ENCODE results near the gene IL1R1. TPM values are rescaled to one million over a fixed set of nuclear protein-coding genes. Genes with fewer than 3 reads are reported as not detected.

The IL1R1 gene
- total and polyA plus RNA-seq, 2 of the 4 experiments (the other 2 are of a cell fraction), result 6.5 to 13.8 TPM

- intact Hi-C loops (cut with micrococcal nuclease), result loop anchor here (1.0 kb wide), 1 partner anchor 7 kb away; no protein-coding TSS in a partner anchor
- H3K4me3 ChIP-seq (ENCODE audit: insufficient read depth, low read depth, low read length), result no peak overlapping the region
- WGBS, 2 experiments (ENCODE audit: extremely low coverage in 2 of 2, insufficient read length in 1 of 2), result 45% methylated on average over 2 of the region's 5 CpGs; no CpG with 5 or more reads in 1 of the 2 experiments
These were observed 27.6 kb upstream of the IL1R1 start for GRCh38 chr2:102114851-102115497.

More at GRCh38 chr2:102114851-102115497, 27.6 kb upstream of the IL1R1 start:
- H3K18ac ChIP-seq (ENCODE audit: low read depth, low read length), result peak overlapping the region; percentile 19
- H3K4me1 ChIP-seq (ENCODE audit: control insufficient read depth, insufficient read depth, low read length), result peaks cover 29% of the 10 kb centered on the region
- peak overlapping the region; percentile 56 for H2BK5ac ChIP-seq (ENCODE audit: low read depth, low read length, poor library complexity, severe bottlenecking)
- peak overlapping the region; percentile 22; the same call in 1 of the 2 replicates for H3K23ac ChIP-seq (ENCODE audit: low read depth, low read length)
- H2BK120ac ChIP-seq (ENCODE audit: low read depth, low read length), result peak overlapping the region; percentile 58
- 0 out of 2 replicates have a peak overlapping the region, but pooled peaks have one; percentile 6 for H3K9ac ChIP-seq (ENCODE audit: low read depth, low read length)
- H4K8ac ChIP-seq (ENCODE audit: low read depth in 2 of 2, low read length in 2 of 2), result peak overlapping the region in 1 of 2 experiments; percentile 61; a peak in 2 of 4 replicates
- H2BK15ac ChIP-seq (ENCODE audit: low read depth, low read length), result peak overlapping the region; percentile 69; the same call in 2 of the 3 replicates
- CTCF ChIA-PET, result interaction anchor here (0.8 to 1.6 kb wide), 2 partner anchors 95 to 125 kb away, joined by 3 to 4 read pairs; no protein-coding TSS in a partner anchor
- peak overlapping the region; percentile 17; the same call in 1 of the 2 replicates for H3K56ac ChIP-seq (ENCODE audit: extremely low read depth, insufficient read depth, low read length)
- H4K5ac ChIP-seq (ENCODE audit: low read depth, low read length), result peak overlapping the region; percentile 37; the same call in 1 of the 2 replicates
- BruUV-seq (replicated peaks), result no TSS peak
- dilution Hi-C loops (cut with HindIII; ENCODE audit: low sequenced_read_pairs, unreplicated experiment) (no loop called here), in situ Hi-C loops (cut with MboI; ENCODE audit: low sequenced_read_pairs) (no loop called here)
- peak overlapping the region; percentile 57 for H3K27ac ChIP-seq (ENCODE audit: insufficient read depth, low read length)
- peak overlapping the region; percentile 60 for H4K91ac ChIP-seq (ENCODE audit: insufficient read depth, low read depth, low read length)
- peak; percentile 68 for DNase-seq
- H3K27me3 ChIP-seq (ENCODE audit: control insufficient read depth, insufficient read depth, low read length), result no peaks in the 10 kb centered on the region
- H2AK9ac ChIP-seq (replicated peaks; ENCODE audit: low read depth, low read length, poor library complexity), result no peak overlapping the region
- H3K9me3 ChIP-seq (ENCODE audit: control insufficient read depth, insufficient read depth, low read length), result no peaks in the 10 kb centered on the region
- H3K36me3 ChIP-seq (ENCODE audit: control insufficient read depth, insufficient read depth, low read length), result peaks cover 17% of the 10 kb centered on the region
- H4K20me1 ChIP-seq (ENCODE audit: insufficient read depth, low read length), result no peaks in the 10 kb centered on the region
- H3K4ac ChIP-seq (ENCODE audit: low read depth, low read length), result peak overlapping the region; percentile 54
- H3K4me2 ChIP-seq (ENCODE audit: low read depth, low read length), result peak overlapping the region; percentile 34
- peak overlapping the region; percentile 34 for H3K14ac ChIP-seq (replicated peaks; ENCODE audit: low read depth, low read length)
- peaks cover 10 to 31% of the 10 kb centered on the region in 2 experiments; a peak in 3 of 4 replicates for H3K79me1 ChIP-seq (ENCODE audit: low read depth in 1 of 2, low read length in 2 of 2)
- peak overlapping the region; percentile 48; the same call in 1 of the 2 replicates for H2AK5ac ChIP-seq (ENCODE audit: low read depth, low read length)
- peak; percentile 6; the same call in 1 of the 2 replicates for ATAC-seq (ENCODE audit: low read depth)
- peaks cover 11% of the 10 kb centered on the region for H3K9me1 ChIP-seq (ENCODE audit: insufficient read depth, low read length)
- 0 out of 2 replicates have a peak, but pooled peaks have one; percentile 19 for TF ChIP-seq CEBPB (IDR thresholded peaks at IDR 0.05; ENCODE audit: low read depth, low read length)
- TF ChIP-seq RAD21 (IDR thresholded peaks at IDR 0.05; ENCODE audit: low read length), result no peak
- no peak for TF ChIP-seq RFX5 (IDR thresholded peaks at IDR 0.05; ENCODE audit: low read depth, low read length)
- POLR2A ChIA-PET (ENCODE audit: unreplicated experiment), result no interaction called here
- H2AFZ ChIP-seq (replicated peaks; ENCODE audit: low read length, poor library complexity), result no peak overlapping the region
- peak overlapping the region; percentile 53; the same call in 1 of the 2 replicates for H2BK20ac ChIP-seq (ENCODE audit: low read depth, low read length)

All from IMR-90 (cell line).